ENCODE measurements around the gene INPP4B.

Gene INPP4B

DNA sequence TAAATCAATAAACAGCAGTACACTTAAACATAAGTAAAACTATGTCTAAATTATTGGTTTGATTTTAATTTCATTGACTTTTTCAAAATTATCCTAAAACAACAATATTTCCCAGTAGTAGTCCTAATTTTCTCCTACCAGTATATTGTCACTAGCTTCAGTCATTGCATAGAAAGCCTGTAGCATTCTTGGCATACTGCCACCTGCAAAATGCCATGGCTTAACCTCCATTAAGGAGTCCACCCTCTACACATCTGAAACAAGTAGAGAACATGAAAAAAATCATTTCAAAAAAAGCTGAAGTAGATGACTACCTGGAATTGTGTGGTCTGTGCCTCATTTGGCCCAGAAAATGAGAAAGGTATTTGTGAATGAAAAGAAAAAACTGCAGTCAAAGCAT, 348.5 kb downstream of the INPP4B start:
- Histone ChIP-seq H3K4me1 (ENCODE audit: insufficient read depth, low read length, severe bottlenecking) (no peaks in the 10 kb centered on the region), H3K9ac (ENCODE audit: low read length) (no peak overlapping the region), H3F3A (ENCODE audit: insufficient read depth, low read length) (no peaks in the 10 kb centered on the region), H3K27ac (ENCODE audit: low read depth, low read length, poor library complexity, severe bottlenecking) (no peak overlapping the region), H3K27me3 (ENCODE audit: insufficient read depth, low read length) (no peaks in the 10 kb centered on the region), H3K4me3 (ENCODE audit: low read depth, low read length, poor library complexity, severe bottlenecking) (no peak overlapping the region), H3K36me3 (ENCODE audit: insufficient read depth, low read length) (no peaks in the 10 kb centered on the region), H3K4me2 (ENCODE audit: low read length) (no peak overlapping the region), H2AFZ (ENCODE audit: low read length) (no peak overlapping the region), H4K20me1 (ENCODE audit: insufficient read depth, low read length) (no peaks in the 10 kb centered on the region), H3K9me2 (ENCODE audit: low read depth, low read length) (no peaks in the 10 kb centered on the region), H3K79me2 (ENCODE audit: insufficient read depth, low read length) (no peaks in the 10 kb centered on the region), H3K9me3 (ENCODE audit: low read length) (no peaks in the 10 kb centered on the region)
- TF ChIP-seq, protein P1, sequence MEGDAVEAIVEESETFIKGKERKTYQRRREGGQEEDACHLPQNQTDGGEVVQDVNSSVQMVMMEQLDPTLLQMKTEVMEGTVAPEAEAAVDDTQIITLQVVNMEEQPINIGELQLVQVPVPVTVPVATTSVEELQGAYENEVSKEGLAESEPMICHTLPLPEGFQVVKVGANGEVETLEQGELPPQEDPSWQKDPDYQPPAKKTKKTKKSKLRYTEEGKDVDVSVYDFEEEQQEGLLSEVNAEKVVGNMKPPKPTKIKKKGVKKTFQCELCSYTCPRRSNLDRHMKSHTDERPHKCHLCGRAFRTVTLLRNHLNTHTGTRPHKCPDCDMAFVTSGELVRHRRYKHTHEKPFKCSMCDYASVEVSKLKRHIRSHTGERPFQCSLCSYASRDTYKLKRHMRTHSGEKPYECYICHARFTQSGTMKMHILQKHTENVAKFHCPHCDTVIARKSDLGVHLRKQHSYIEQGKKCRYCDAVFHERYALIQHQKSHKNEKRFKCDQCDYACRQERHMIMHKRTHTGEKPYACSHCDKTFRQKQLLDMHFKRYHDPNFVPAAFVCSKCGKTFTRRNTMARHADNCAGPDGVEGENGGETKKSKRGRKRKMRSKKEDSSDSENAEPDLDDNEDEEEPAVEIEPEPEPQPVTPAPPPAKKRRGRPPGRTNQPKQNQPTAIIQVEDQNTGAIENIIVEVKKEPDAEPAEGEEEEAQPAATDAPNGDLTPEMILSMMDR (IDR thresholded peaks at IDR 0.05; ENCODE audit: low read length) = no peak
- TF ChIP-seq EZH2 (IDR thresholded peaks at IDR 0.05; ENCODE audit: borderline replicate concordance, low read length) = no peak

DNA sequence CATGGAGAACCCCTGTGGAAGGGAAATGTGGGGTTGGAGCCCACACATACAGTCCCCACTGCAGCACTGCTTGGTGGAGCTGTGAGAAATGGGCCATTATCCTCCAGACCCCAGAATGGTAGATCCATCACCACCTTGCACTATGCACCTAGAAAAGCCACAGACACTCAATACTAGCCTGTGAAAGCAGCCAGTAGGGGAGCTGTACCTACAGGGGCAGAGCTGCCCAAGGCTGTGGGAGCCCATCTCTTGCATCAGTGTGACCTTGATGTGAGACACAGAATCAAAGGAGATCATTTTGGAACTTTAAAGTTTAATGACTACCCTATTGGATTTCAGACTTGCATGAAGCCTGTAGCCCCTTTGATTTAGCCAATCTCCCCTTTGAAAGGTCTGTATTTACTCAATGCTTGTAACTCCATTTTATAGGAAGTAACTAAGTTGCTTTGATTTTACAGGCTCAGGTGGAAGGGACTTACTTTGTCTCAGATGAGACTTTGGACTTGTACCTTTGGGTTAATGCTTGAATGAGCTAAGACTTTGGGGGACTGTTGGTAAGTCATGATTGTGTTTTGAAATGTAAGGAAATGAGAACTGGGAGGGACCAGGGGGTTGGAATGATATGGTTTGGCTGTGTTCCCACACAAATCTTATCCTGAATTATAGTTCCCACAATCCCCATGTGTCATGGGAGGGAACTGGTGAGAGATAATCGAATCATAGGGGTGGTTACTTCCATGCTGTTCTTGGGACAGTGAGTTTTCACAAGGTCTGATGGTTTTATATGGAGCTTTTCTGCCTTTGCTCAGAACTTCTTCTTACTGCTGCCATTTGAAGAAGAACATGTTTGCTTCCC, 352.6 kb downstream of the INPP4B start:
- Histone ChIP-seq H3K36me3 (ENCODE audit: insufficient read depth, low read length) (no peaks in the 10 kb centered on the region), H3K9ac (ENCODE audit: low read length) (no peak overlapping the region), H3K9me3 (ENCODE audit: low read length) (no peaks in the 10 kb centered on the region), H4K20me1 (ENCODE audit: insufficient read depth, low read length) (no peaks in the 10 kb centered on the region), H3K4me2 (ENCODE audit: low read length) (no peak overlapping the region), H2AFZ (ENCODE audit: low read length) (no peak overlapping the region), H3F3A (ENCODE audit: insufficient read depth, low read length) (no peaks in the 10 kb centered on the region), H3K27me3 (ENCODE audit: insufficient read depth, low read length) (no peaks in the 10 kb centered on the region), H3K4me3 (ENCODE audit: low read depth, low read length, poor library complexity, severe bottlenecking) (no peak overlapping the region), H3K4me1 (ENCODE audit: insufficient read depth, low read length, severe bottlenecking) (no peaks in the 10 kb centered on the region), H3K9me2 (ENCODE audit: low read depth, low read length) (no peaks in the 10 kb centered on the region), H3K79me2 (ENCODE audit: insufficient read depth, low read length) (no peaks in the 10 kb centered on the region), H3K27ac (ENCODE audit: low read depth, low read length, poor library complexity, severe bottlenecking) (no peak overlapping the region)
- TF ChIP-seq EZH2 (IDR thresholded peaks at IDR 0.05; ENCODE audit: borderline replicate concordance, low read length) = no peak
- TF ChIP-seq, protein P1 (IDR thresholded peaks at IDR 0.05; ENCODE audit: low read length) = no peak

DNA sequence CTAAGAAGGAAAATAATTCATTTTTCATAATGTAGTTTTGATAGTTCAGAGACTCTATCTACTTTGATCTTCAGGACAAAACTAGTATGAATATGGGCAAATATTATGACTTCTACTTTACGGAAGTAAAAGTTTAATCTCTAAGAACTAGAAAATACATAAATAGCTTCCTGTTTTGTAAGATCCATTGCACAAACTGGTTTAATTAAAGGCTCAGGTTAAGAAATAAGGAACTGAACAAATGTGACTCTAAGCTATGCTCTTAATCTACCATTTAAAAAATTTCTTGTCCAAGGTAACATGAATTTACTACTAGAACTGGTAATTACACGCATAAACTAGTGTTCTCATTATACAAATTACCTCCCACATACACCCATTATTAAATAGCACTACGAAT, 360.6 kb downstream of the INPP4B start:
- Histone ChIP-seq H3K9me2 (ENCODE audit: low read depth, low read length) (no peaks in the 10 kb centered on the region), H3K4me3 (ENCODE audit: low read depth, low read length, poor library complexity, severe bottlenecking) (no peak overlapping the region), H3K36me3 (ENCODE audit: insufficient read depth, low read length) (no peaks in the 10 kb centered on the region), H3K79me2 (ENCODE audit: insufficient read depth, low read length) (no peaks in the 10 kb centered on the region), H3K9ac (ENCODE audit: low read length) (no peak overlapping the region), H3K4me1 (ENCODE audit: insufficient read depth, low read length, severe bottlenecking) (no peaks in the 10 kb centered on the region), H3K27ac (ENCODE audit: low read depth, low read length, poor library complexity, severe bottlenecking) (no peak overlapping the region), H3K27me3 (ENCODE audit: insufficient read depth, low read length) (no peaks in the 10 kb centered on the region), H4K20me1 (ENCODE audit: insufficient read depth, low read length) (no peaks in the 10 kb centered on the region), H3F3A (ENCODE audit: insufficient read depth, low read length) (no peaks in the 10 kb centered on the region), H2AFZ (ENCODE audit: low read length) (no peak overlapping the region), H3K4me2 (ENCODE audit: low read length) (no peak overlapping the region), H3K9me3 (ENCODE audit: low read length) (no peaks in the 10 kb centered on the region)
- no peak for TF ChIP-seq EZH2 (IDR thresholded peaks at IDR 0.05; ENCODE audit: borderline replicate concordance, low read length)
- TF ChIP-seq, protein P1 (IDR thresholded peaks at IDR 0.05; ENCODE audit: low read length) = no peak
